Activated CD8-positive, alpha-beta memory T cell treated with anti-CD3 and anti-CD28 coated beads, Interleukin-2, amount 50 U/mL, for 24 hours (primary cell): ENCODE measurements around the gene SUN5.
"Not testable (repeated sequence)": the region's sequence is repeated elsewhere in the genome, so short reads cannot be mapped to it uniquely, and the experiment has no call there.

Experiments used
- DNase-seq: peaks from one replicate; pipeline ENCODE4 v3.0.0-alpha.2; 2020; ENCODE audit errors: extremely low read depth

The SUN5 gene

GRCh38 chr20:32977281-32978008 lies 26.8 kb downstream of the SUN5 start:
- DNase-seq, result no peak

GRCh38 chr20:32976746-32977145 lies 27.5 kb downstream of the SUN5 start:
- DNase-seq, result no peak

GRCh38 chr20:32975698-32976674 lies 28.2 kb downstream of the SUN5 start:
- no peak for DNase-seq

GRCh38 chr20:32975121-32975520 lies 29.1 kb downstream of the SUN5 start:
- DNase-seq, result not testable (repeated sequence)

GRCh38 chr20:32974204-32975064 lies 29.8 kb downstream of the SUN5 start:
- not testable (repeated sequence) for DNase-seq

- no peak for DNase-seq
These were observed 31.0 kb downstream of the SUN5 start for GRCh38 chr20:32973077-32973717.

GRCh38 chr20:32972181-32973076 lies 31.8 kb downstream of the SUN5 start:
- DNase-seq, result peak; percentile 69

GRCh38 chr20:32971703-32972161 lies 32.5 kb downstream of the SUN5 start:
- no peak for DNase-seq

- DNase-seq, result no peak
These were observed 33.3 kb downstream of the SUN5 start for GRCh38 chr20:32970973-32971300.

GRCh38 chr20:32970115-32970972 lies 33.9 kb downstream of the SUN5 start:
- no peak for DNase-seq

GRCh38 chr20:32969356-32970114 lies 34.7 kb downstream of the SUN5 start:
- no peak for DNase-seq

- DNase-seq, result no peak
These were observed 35.6 kb downstream of the SUN5 start for GRCh38 chr20:32968478-32969241.

GRCh38 chr20:32967961-32968457 lies 36.2 kb downstream of the SUN5 start:
- no peak for DNase-seq

GRCh38 chr20:32966881-32967781 lies 37.1 kb downstream of the SUN5 start:
- no peak for DNase-seq

- DNase-seq, result no peak
These were observed 37.9 kb downstream of the SUN5 start for GRCh38 chr20:32966382-32966781.

- DNase-seq, result no peak
These were observed 38.5 kb downstream of the SUN5 start for GRCh38 chr20:32965581-32966373.
